Uterus (tissue), 2 donors: Measurements from ENCODE around the gene SSBP2.

ENCODE experiments used
- CTCF ChIP-seq, 4 experiments: fragments of 200-600 bp in 2 of 4; fragments of 450-650 bp in 2 of 4; sonication (generic) in 2 of 4; IDR thresholded peaks; one replicate each; pipeline ENCODE4 v1.5.1; 2016 to 2019; ENCODE audit warnings: antibody characterized with exemption in 4 of 4, mild to moderate bottlenecking in 2 of 4, moderate library complexity in 1 of 4
- POLR2A ChIP-seq, 2 donors: fragments of 450-650 bp; IDR thresholded peaks; one replicate each; pipeline ENCODE4 v1.6.1; 2016; ENCODE audit warnings: antibody characterized with exemption in 2 of 2, mild to moderate bottlenecking in 1 of 2, moderate library complexity in 1 of 2

- TF ChIP-seq CTCF (IDR thresholded peaks at IDR 0.05): no peak
- no peak for TF ChIP-seq POLR2A (IDR thresholded peaks at IDR 0.05)
Measured at GRCh38 chr5:81756016-81756415, 5.1 kb upstream of the SSBP2 start.
